Gastroesophageal sphincter (tissue), 4 donors: ENCODE results near the gene AMHR2. TPM values are rescaled to one million over a fixed set of nuclear protein-coding genes. Genes with fewer than 3 reads are reported as not detected.
A peak's percentile ranks its signal among the peaks of the same experiment; 100 is the strongest.
"Not testable (repeated sequence)": the region's sequence is repeated elsewhere in the genome, so short reads cannot be mapped to it uniquely, and the experiment has no call there.

Experiments
- ATAC-seq: fragments of 150-250 bp; one replicate; pipeline ENCODE4 v1.9.1; 2016; ENCODE audit warnings: mild to moderate bottlenecking, moderate library complexity
- H3K27ac ChIP-seq, 4 donors: fragments of 200-600 bp; sonication (generic) in 3 of 4; 1 replicate in 3 of 4; 2 replicates in 1 of 4; pipeline ENCODE4 v1.5.1; 2016 to 2019
- H3K27me3 ChIP-seq: fragments of 200-600 bp; sonication (generic); one replicate; pipeline ENCODE4 v1.5.1; 2019
- H3K36me3 ChIP-seq, 2 donors: fragments of 200-600 bp; sonication (generic); one replicate each; pipeline ENCODE4 v1.5.1; 2019; ENCODE audit warnings: control low read depth in 1 of 2
- H3K4me1 ChIP-seq, 3 donors: fragments of 200-600 bp; sonication (generic); 1 replicate in 2 of 3; 2 replicates in 1 of 3; pipeline ENCODE4 v1.5.1; 2016 to 2019; ENCODE audit warnings: control low read depth in 2 of 3
- H3K4me3 ChIP-seq, 2 donors: fragments of 200-600 bp; sonication (generic); one replicate each; pipeline ENCODE4 v1.5.1; 2019; ENCODE audit warnings: mild to moderate bottlenecking in 1 of 2, moderate library complexity in 1 of 2
- H3K9me3 ChIP-seq, 3 donors: fragments of 200-600 bp; sonication (generic); one replicate each; pipeline ENCODE4 v1.5.1; 2017 to 2019; ENCODE audit warnings: control low read depth in 2 of 3
- EP300 ChIP-seq: sonication (generic); formaldehyde crosslinking; IDR thresholded peaks from one replicate; pipeline ENCODE4 v1.6.1; 2017; ENCODE audit warnings: antibody characterized with exemption, mild to moderate bottlenecking
- POLR2A ChIP-seq, 2 donors: fragments of 450-650 bp; IDR thresholded peaks; one replicate each; pipeline ENCODE4 v1.6.1; 2017; ENCODE audit warnings: antibody characterized with exemption in 2 of 2, mild to moderate bottlenecking in 2 of 2, moderate library complexity in 1 of 2
- POLR2AphosphoS5 ChIP-seq: sonication (generic); formaldehyde crosslinking; IDR thresholded peaks from one replicate; pipeline ENCODE4 v1.6.1; 2017; ENCODE audit warnings: antibody characterized with exemption
- WGBS, 2 donors: methylation state at CpG; one replicate each; pipeline ENCODE4 v1.1.5; 2018; ENCODE audit warnings: low coverage in 1 of 2; 5-methylcytosine and 5-hydroxymethylcytosine counted together
- total RNA-seq, 4 donors: library from RNA; depleted of rRNA; stranded (reverse); fragments of >200 nt; gene quantifications; one replicate each; pipeline ENCODE4 v1.1.0, GENCODE V29; 2016
- TF ChIP-seq, protein P1 (sequence below), 4 experiments: fragments of 200-600 bp in 2 of 4; fragments of 450-650 bp in 2 of 4; sonication (generic) in 1 of 4; IDR thresholded peaks; one replicate each; pipeline ENCODE4 v1.5.1; 2017 to 2019; ENCODE audit warnings: antibody characterized with exemption in 4 of 4, mild to moderate bottlenecking in 2 of 4, moderate library complexity in 2 of 4

Gene AMHR2
- total RNA-seq, 4 donors from 2014 or later, result 0.13 TPM; not detected in 3

DNA sequence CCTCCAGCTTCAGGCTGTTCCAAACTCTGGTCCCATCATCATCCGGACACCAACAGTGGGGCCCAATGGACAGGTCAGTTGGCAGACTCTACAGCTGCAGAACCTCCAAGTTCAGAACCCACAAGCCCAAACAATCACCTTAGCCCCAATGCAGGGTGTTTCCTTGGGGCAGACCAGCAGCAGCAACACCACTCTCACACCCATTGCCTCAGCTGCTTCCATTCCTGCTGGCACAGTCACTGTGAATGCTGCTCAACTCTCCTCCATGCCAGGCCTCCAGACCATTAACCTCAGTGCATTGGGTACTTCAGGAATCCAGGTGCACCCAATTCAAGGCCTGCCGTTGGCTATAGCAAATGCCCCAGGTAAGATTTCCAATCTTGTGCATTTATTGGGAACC lies 40.4 kb upstream of the AMHR2 start:
- TF ChIP-seq, protein P1, sequence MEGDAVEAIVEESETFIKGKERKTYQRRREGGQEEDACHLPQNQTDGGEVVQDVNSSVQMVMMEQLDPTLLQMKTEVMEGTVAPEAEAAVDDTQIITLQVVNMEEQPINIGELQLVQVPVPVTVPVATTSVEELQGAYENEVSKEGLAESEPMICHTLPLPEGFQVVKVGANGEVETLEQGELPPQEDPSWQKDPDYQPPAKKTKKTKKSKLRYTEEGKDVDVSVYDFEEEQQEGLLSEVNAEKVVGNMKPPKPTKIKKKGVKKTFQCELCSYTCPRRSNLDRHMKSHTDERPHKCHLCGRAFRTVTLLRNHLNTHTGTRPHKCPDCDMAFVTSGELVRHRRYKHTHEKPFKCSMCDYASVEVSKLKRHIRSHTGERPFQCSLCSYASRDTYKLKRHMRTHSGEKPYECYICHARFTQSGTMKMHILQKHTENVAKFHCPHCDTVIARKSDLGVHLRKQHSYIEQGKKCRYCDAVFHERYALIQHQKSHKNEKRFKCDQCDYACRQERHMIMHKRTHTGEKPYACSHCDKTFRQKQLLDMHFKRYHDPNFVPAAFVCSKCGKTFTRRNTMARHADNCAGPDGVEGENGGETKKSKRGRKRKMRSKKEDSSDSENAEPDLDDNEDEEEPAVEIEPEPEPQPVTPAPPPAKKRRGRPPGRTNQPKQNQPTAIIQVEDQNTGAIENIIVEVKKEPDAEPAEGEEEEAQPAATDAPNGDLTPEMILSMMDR (IDR thresholded peaks at IDR 0.05), result no peak
- TF ChIP-seq EP300 (no peak), POLR2AphosphoS5 (no peak), POLR2A (IDR thresholded peaks at IDR 0.05) (no peak)
- H3K36me3 ChIP-seq, result peaks cover 0 to 49% of the 10 kb centered on the region in 2 donors
- 83% methylated on average over 1 of the region's 2 CpGs; no CpG with 5 or more reads in 1 of the 2 donors for WGBS, 2 donors
- peak overlapping the region; percentile 8 to 86 for H3K4me3 ChIP-seq
- H3K27me3 ChIP-seq, result no peaks in the 10 kb centered on the region
- H3K9me3 ChIP-seq, result no peaks in the 10 kb centered on the region
- no peak for ATAC-seq
- H3K27ac ChIP-seq, result peak overlapping the region in 3 of 4 donors; percentile 99 to 100 (median 100)
- peaks cover 9 to 80% (median 65%) of the 10 kb centered on the region in 3 donors for H3K4me1 ChIP-seq

GRCh38 chr12:53386381-53386780 lies 37.3 kb upstream of the AMHR2 start:
- Histone ChIP-seq H3K27ac (peak overlapping the region in 3 of 4 donors; percentile 20 to 78 (median 38)), H3K4me1 (peaks cover 10 to 100% (median 75%) of the 10 kb centered on the region in 3 donors), H3K4me3 (peak overlapping the region in 1 of 2 donors; percentile 18), H3K36me3 (peaks cover 0 to 49% of the 10 kb centered on the region in 2 donors)
- not testable (repeated sequence) for H3K9me3 ChIP-seq, ATAC-seq, H3K27me3 ChIP-seq
- WGBS, 2 donors, result 87 to 100% methylated on average over 1 to 5 of the region's 5 CpGs

GRCh38 chr12:53388932-53389331 lies 34.7 kb upstream of the AMHR2 start:
- no peak for ATAC-seq
- Histone ChIP-seq H3K36me3 (peaks cover 0 to 30% of the 10 kb centered on the region in 2 donors), H3K27me3 (no peaks in the 10 kb centered on the region), H3K4me1 (peaks cover 2 to 89% (median 55%) of the 10 kb centered on the region in 3 donors), H3K4me3 (peak overlapping the region in 1 of 2 donors; percentile 27), H3K9me3 (no peaks in the 10 kb centered on the region), H3K27ac (peak overlapping the region; percentile 67 to 79 (median 78))
- TF ChIP-seq, protein P1 (IDR thresholded peaks at IDR 0.05), result no peak
- TF ChIP-seq POLR2A (IDR thresholded peaks at IDR 0.05), result no peak
- no peak for TF ChIP-seq EP300
- WGBS, 2 donors, result 85 to 93% methylated on average over 3 to 4 of the region's 4 CpGs

DNA sequence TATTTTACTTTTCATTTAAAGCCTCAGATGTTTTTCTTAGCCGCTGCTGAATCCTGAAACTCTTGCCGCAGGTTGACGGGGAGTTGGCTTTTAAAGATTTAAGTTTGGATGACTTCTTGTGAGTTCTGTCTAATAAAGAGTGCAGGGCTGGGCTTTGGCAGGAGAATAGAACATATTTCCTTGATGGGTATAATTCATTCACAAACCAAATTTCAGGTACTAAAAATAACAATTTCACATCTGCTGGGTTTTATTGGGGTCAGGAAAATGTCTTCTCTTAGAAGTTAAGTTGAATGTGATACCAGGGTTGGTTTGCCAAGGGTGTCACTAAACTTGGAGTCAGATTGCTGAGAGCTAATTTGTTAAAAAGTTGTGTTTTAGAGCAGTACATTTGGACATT lies 34.0 kb upstream of the AMHR2 start:
- no peak for TF ChIP-seq POLR2A (IDR thresholded peaks at IDR 0.05)
- TF ChIP-seq EP300, result no peak
- TF ChIP-seq, protein P1 (IDR thresholded peaks at IDR 0.05), result no peak
- TF ChIP-seq POLR2AphosphoS5, result no peak
- peak overlapping the region; percentile 40 to 78 (median 64) for H3K27ac ChIP-seq
- H3K27me3 ChIP-seq, result no peaks in the 10 kb centered on the region
- H3K9me3 ChIP-seq, result no peaks in the 10 kb centered on the region
- WGBS, 2 donors, result 37 to 39% methylated on average over 3 of the region's 3 CpGs
- H3K36me3 ChIP-seq, result peaks cover 0 to 24% of the 10 kb centered on the region in 2 donors
- H3K4me3 ChIP-seq, result peak overlapping the region in 1 of 2 donors; percentile 27
- ATAC-seq, result no peak
- H3K4me1 ChIP-seq, result peaks cover 2 to 87% (median 47%) of the 10 kb centered on the region in 3 donors

- WGBS, 2 donors, result 44 to 48% methylated on average over 2 to 5 of the region's 5 CpGs
- no peak overlapping the region for H3K4me3 ChIP-seq
- peaks cover 0 to 8% of the 10 kb centered on the region in 2 donors for H3K36me3 ChIP-seq
- H3K27me3 ChIP-seq, result no peaks in the 10 kb centered on the region
- no peak for TF ChIP-seq POLR2A (IDR thresholded peaks at IDR 0.05)
- TF ChIP-seq EP300, result no peak
- no peak for TF ChIP-seq POLR2AphosphoS5
- TF ChIP-seq, protein P1 (IDR thresholded peaks at IDR 0.05), result no peak
- peak overlapping the region in 3 of 4 donors; percentile 37 to 78 (median 77) for H3K27ac ChIP-seq
- peaks cover 2 to 75% (median 31%) of the 10 kb centered on the region in 3 donors for H3K4me1 ChIP-seq
- no peak for ATAC-seq
- H3K9me3 ChIP-seq, result no peaks in the 10 kb centered on the region
Measured at GRCh38 chr12:53391724-53392123, 31.9 kb upstream of the AMHR2 start.
